Neural progenitor cell (in vitro differentiated cells): ENCODE measurements around the gene ACRBP. TPM values are rescaled to one million over a fixed set of nuclear protein-coding genes. Genes with fewer than 3 reads are reported as not detected.

ENCODE experiments used
- DNase-seq: peaks from one replicate; pipeline ENCODE4 v3.0.0-alpha.2; 2016; ENCODE audit warnings: low spot score
- H2AFZ ChIP-seq: fragments of 200-600 bp; sonication (generic); replicated peaks from 2 replicates; pipeline ENCODE4 v1.6.1; 2016; ENCODE audit warnings: antibody characterized with exemption
- H3F3A ChIP-seq: fragments of 200-600 bp; sonication (generic); 2 replicates; pipeline ENCODE4 v1.6.1; 2016; ENCODE audit warnings: antibody characterized with exemption, low read depth
- H3K27ac ChIP-seq: fragments of 200-600 bp; sonication (generic); 2 replicates; pipeline ENCODE4 v1.5.1; 2016; ENCODE audit warnings: mild to moderate bottlenecking
- H3K27me3 ChIP-seq: fragments of 200-600 bp; sonication (generic); 2 replicates; pipeline ENCODE4 v1.6.1; 2016; ENCODE audit warnings: mild to moderate bottlenecking, moderate library complexity
- H3K36me3 ChIP-seq: fragments of 200-600 bp; sonication (generic); 2 replicates; pipeline ENCODE4 v1.5.1; 2016
- H3K4me1 ChIP-seq: fragments of 200-600 bp; sonication (generic); 2 replicates; pipeline ENCODE4 v1.6.1; 2016; ENCODE audit warnings: mixed run types
- H3K4me2 ChIP-seq: fragments of 200-600 bp; sonication (generic); 2 replicates; pipeline ENCODE4 v1.6.1; 2016
- H3K4me3 ChIP-seq: fragments of 200-600 bp; sonication (generic); 2 replicates; pipeline ENCODE4 v1.5.1; 2016
- H3K79me2 ChIP-seq: fragments of 200-600 bp; sonication (generic); 2 replicates; pipeline ENCODE4 v1.6.1; 2016; ENCODE audit warnings: low read depth
- H3K9ac ChIP-seq: fragments of 200-600 bp; sonication (generic); 2 replicates; pipeline ENCODE4 v1.6.1; 2016
- H3K9me3 ChIP-seq: fragments of 200-600 bp; sonication (generic); 2 replicates; pipeline ENCODE4 v1.5.1; 2016; ENCODE audit warnings: low read depth
- H4K20me1 ChIP-seq: fragments of 200-600 bp; sonication (generic); 2 replicates; pipeline ENCODE4 v1.6.1; 2016; ENCODE audit warnings: low read depth
- H3K27ac Mint-ChIP-seq: 3 replicates; pipeline ENCODE4 v1.8.0; 2021; ENCODE audit warnings: mixed read lengths
- H3K27me3 Mint-ChIP-seq: 2 replicates; pipeline ENCODE4 v1.8.0; 2022; ENCODE audit warnings: low read depth, mild to moderate bottlenecking, inconsistent platforms, moderate library complexity, mixed read lengths; ENCODE audit not compliant: insufficient read depth
- H3K36me3 Mint-ChIP-seq: 3 replicates; pipeline ENCODE4 v1.8.0; 2021; ENCODE audit warnings: mixed read lengths
- H3K4me1 Mint-ChIP-seq: 3 replicates; pipeline ENCODE4 v1.8.0; 2021; ENCODE audit warnings: mixed read lengths
- H3K4me3 Mint-ChIP-seq: 3 replicates; pipeline ENCODE4 v1.8.0; 2021; ENCODE audit warnings: mild to moderate bottlenecking, moderate library complexity, mixed read lengths
- H3K9me3 Mint-ChIP-seq: 3 replicates; pipeline ENCODE4 v1.8.0; 2020; ENCODE audit warnings: mixed read lengths
- CTCF ChIP-seq: fragments of 200-600 bp; sonication (generic); IDR thresholded peaks from 2 replicates; pipeline ENCODE4 v1.5.1; 2017; ENCODE audit warnings: antibody characterized with exemption, mild to moderate bottlenecking
- EZH2 ChIP-seq: fragments of 200-600 bp; sonication (generic); IDR thresholded peaks from 2 replicates; pipeline ENCODE4 v1.6.1; 2017; ENCODE audit warnings: antibody characterized with exemption, mild to moderate bottlenecking, moderate library complexity
- EZH2phosphoT487 ChIP-seq: fragments of 200-600 bp; sonication (generic); IDR thresholded peaks from 2 replicates; pipeline ENCODE4 v1.6.1; 2017; ENCODE audit warnings: antibody characterized with exemption
- total RNA-seq: library from RNA; depleted of rRNA; stranded (reverse); fragments of >200 nt; gene quantifications from 2 replicates; pipeline ENCODE4 v1.2.3, GENCODE V29; 2015; ENCODE audit warnings: low replicate concordance

The ACRBP gene
- total RNA-seq = 2.7 and 3.8 TPM in 2 replicates

- H3K4me1 ChIP-seq = no peaks in the 10 kb centered on the region
- no peaks in the 10 kb centered on the region for H3K36me3 ChIP-seq
- peak within 1 kb of the TSS; percentile 87 for H3K4me2 ChIP-seq
- peaks cover 3% of the 10 kb centered on the region for H3K27me3 ChIP-seq
- Mint-ChIP-seq H3K4me3 (peak within 1 kb of the TSS; percentile 79), H3K4me1 (peaks cover 5% of the 10 kb centered on the region), H3K36me3 (peaks cover 24% of the 10 kb centered on the region), H3K9me3 (no peaks in the 10 kb centered on the region), H3K27ac (peak within 1 kb of the TSS; percentile 66), H3K27me3 (peaks cover 8% of the 10 kb centered on the region)
- no peaks in the 10 kb centered on the region for H3K9me3 ChIP-seq
- H3K4me3 ChIP-seq = peak within 1 kb of the TSS; percentile 63
- no peaks in the 10 kb centered on the region for H4K20me1 ChIP-seq
- TF ChIP-seq CTCF (no peak), EZH2 (no peak), EZH2phosphoT487 (no peak)
- H3K27ac ChIP-seq = no peak within 1 kb of the TSS
- no peaks in the 10 kb centered on the region for H3K79me2 ChIP-seq
- DNase-seq = peak; percentile 87
- H3K9ac ChIP-seq = no peak within 1 kb of the TSS
- peak within 1 kb of the TSS; percentile 60 for H2AFZ ChIP-seq
- H3F3A ChIP-seq = peaks cover 5% of the 10 kb centered on the region
Measured at GRCh38 chr12:6647083-6647604, at the start of gene ACRBP. Gene ACRBP (minus strand): TSS chr12:6647432. CDS start chr12:6647366, 66 bp downstream.

- Histone ChIP-seq H3K4me2 (no peak overlapping the region), H3F3A (peaks cover 33% of the 10 kb centered on the region), H3K4me3 (no peak overlapping the region), H3K9me3 (no peaks in the 10 kb centered on the region), H3K4me1 (peaks cover 10% of the 10 kb centered on the region), H3K27ac (no peak overlapping the region), H3K9ac (no peak overlapping the region), H3K36me3 (no peaks in the 10 kb centered on the region), H2AFZ (no peak overlapping the region), H3K27me3 (no peaks in the 10 kb centered on the region), H4K20me1 (no peaks in the 10 kb centered on the region), H3K79me2 (peaks cover 23% of the 10 kb centered on the region)
- H3K4me1 Mint-ChIP-seq = peaks cover 36% of the 10 kb centered on the region
- no peak for DNase-seq
- H3K4me3 Mint-ChIP-seq = no peak overlapping the region
- peaks cover 14% of the 10 kb centered on the region for H3K27me3 Mint-ChIP-seq
- H3K27ac Mint-ChIP-seq = peak overlapping the region; percentile 44
- H3K36me3 Mint-ChIP-seq = peaks cover 9% of the 10 kb centered on the region
- no peaks in the 10 kb centered on the region for H3K9me3 Mint-ChIP-seq
- no peak for TF ChIP-seq EZH2
- no peak for TF ChIP-seq EZH2phosphoT487
- no peak for TF ChIP-seq CTCF
Measured at GRCh38 chr12:6695313-6696045, 48.2 kb upstream of the ACRBP start.

- Histone ChIP-seq H3K4me2 (no peak overlapping the region), H3K36me3 (no peaks in the 10 kb centered on the region)
- peaks cover 12% of the 10 kb centered on the region for H3K27me3 Mint-ChIP-seq
Measured at GRCh38 chr12:6694701-6695100, 47.5 kb upstream of the ACRBP start.

More at GRCh38 chr12:6694701-6695100, 47.5 kb upstream of the ACRBP start:
- no peak overlapping the region for H3K27ac Mint-ChIP-seq
- Histone ChIP-seq H3K4me3 (no peak overlapping the region), H3F3A (peaks cover 33% of the 10 kb centered on the region), H3K79me2 (peaks cover 23% of the 10 kb centered on the region), H3K27ac (no peak overlapping the region), H3K9ac (no peak overlapping the region), H3K9me3 (no peaks in the 10 kb centered on the region), H4K20me1 (no peaks in the 10 kb centered on the region), H3K4me1 (peaks cover 14% of the 10 kb centered on the region), H2AFZ (no peak overlapping the region), H3K27me3 (no peaks in the 10 kb centered on the region)
- no peak for DNase-seq
- H3K4me1 Mint-ChIP-seq = peaks cover 41% of the 10 kb centered on the region
- TF ChIP-seq CTCF (no peak), EZH2 (no peak), EZH2phosphoT487 (no peak)
- no peaks in the 10 kb centered on the region for H3K9me3 Mint-ChIP-seq
- H3K36me3 Mint-ChIP-seq = peaks cover 9% of the 10 kb centered on the region
- H3K4me3 Mint-ChIP-seq = no peak overlapping the region
